GM03348 (cell line): ENCODE measurements around the gene MLYCD.
A peak's percentile ranks its signal among the peaks of the same experiment; 100 is the strongest.

ENCODE experiments used
- DNase-seq: peaks from one replicate; pipeline ENCODE4 v3.0.0; 2012; ENCODE audit warnings: low spot score

Gene MLYCD

DNA sequence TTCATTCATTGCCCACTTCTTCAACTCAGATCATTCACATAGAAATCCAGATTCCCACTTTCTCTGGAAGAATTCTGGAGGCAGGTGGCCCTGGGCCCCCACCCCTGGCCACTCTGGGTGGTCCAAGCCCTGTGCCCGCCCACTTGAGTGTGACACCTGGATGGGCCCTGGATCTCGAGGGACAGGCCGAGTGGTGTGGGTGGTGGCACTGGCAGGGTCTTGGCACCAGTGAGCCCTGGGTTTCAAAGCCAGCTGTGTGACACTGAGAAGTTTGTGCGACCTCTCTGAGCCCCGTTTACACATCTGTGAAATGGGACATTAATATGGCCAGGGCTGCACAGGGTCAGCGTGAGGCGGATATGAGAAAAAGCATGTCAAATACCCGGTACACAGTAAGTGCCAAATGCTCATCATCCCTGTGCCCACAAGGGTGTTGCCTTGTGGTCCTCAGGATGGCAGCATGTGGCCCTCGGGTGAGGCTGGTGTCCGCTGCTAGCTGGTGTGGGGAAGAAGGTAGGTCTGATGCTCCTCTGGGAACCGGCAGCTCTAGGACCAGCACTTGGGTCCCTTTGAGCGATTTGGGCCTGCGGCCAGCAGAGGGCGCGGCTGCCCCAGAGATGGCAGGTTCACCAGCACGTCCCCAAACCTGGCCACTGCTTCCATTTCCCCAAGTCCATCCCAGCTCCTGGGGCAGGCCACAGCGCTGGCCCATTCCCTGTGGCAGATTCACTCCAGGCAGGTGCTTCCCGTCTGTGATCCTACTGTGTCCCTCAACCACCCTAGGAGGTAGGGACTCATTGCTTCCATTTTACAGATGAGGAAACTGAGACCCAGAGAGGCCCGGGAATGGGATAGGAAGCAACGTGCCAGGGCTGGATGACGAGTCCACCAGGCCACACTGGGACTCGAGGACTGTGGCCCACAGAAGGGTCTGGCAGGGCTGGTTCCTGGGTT, 57.7 kb downstream of the MLYCD start:
- peak; percentile 81 for DNase-seq

DNA sequence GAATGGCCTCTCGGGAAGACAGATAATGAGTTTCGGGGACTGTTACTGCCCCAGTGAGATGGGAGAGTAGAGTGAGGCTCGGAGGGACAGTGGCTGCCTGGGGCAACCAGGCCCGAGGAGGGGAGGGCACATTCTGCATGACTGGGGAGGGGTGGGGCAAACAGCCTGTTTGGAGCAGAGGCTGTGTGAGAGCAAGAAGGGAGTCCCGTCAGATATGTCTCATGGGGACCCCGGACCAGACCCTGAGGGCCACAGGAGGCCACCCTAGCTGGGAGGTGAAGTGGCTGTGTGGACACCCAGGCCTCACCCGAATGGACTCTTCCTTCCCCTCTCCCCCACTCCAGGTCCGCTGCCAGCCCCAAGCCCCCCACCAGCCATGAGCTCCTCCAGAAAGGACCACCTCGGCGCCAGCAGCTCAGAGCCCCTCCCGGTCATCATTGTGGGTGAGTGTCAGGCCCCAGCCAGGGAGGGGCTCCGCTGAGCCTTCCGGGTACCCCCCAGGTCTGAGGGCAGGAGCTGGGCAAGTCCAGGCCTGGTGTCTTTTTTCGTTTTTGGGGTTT, 58.5 kb downstream of the MLYCD start:
- no peak for DNase-seq

DNA sequence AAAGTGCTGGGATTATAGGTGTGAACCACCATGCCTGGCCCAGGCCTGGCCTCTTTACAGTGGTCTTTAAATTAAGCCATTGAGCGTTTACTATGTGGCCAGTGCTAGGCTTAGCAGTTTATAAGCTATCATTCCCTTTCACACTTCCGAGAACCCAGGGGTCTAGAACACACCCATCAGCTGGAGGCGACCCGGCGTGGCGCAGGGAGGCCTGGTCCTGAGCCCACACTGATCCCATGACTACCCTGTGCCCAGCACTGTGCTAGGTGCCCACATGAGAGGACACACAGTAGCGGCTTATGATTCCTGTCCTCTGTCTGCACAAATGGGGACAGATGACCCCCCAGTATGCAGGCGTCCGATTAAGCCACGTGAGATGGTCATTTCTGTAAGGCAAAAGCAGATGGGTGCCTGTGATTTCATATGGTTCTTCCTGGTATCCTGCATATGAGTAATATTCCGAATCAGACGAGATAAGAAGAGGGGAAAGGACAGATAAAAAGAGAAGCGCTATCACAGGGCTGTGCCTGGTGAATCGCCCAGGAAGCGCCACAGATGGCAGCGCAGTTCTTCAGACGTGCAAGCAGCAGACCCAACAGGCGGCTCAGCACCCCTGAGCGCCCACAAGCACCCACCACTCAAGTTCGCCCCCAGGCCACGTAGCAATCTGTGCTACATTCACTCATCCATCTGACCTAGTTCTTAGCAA, 59.4 kb downstream of the MLYCD start:
- DNase-seq, result no peak

DNA sequence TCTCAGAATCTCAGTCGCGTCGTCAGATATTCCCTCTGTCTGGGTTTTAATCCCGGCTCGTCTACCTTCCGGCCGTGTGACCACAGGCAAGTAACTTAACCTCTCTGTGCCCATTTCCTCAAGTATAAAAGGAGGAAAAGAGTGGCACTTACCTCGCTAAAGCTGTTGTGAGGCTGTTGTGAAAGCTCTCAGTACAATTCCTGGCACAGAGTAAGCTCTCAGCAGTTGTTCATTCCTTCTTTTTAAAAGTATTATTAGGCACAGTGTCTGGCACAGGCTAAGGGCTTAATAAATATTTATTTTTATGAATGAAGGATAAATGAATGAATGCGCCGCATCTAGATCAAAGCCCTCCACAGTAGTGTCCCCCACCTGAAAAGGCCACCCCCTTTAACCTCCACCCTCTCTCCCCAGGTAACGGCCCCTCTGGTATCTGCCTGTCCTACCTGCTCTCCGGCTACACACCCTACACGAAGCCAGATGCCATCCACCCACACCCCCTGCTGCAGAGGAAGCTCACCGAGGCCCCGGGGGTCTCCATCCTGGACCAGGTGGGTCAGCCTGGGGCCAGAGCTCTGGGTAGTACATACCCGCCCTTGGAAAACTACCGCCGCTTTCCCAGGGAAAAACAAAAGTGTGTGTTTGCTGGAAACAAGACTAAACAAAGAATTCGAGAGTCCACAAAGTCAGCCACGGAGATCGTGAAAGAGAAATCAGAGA, 60.1 kb downstream of the MLYCD start:
- no peak for DNase-seq

DNA sequence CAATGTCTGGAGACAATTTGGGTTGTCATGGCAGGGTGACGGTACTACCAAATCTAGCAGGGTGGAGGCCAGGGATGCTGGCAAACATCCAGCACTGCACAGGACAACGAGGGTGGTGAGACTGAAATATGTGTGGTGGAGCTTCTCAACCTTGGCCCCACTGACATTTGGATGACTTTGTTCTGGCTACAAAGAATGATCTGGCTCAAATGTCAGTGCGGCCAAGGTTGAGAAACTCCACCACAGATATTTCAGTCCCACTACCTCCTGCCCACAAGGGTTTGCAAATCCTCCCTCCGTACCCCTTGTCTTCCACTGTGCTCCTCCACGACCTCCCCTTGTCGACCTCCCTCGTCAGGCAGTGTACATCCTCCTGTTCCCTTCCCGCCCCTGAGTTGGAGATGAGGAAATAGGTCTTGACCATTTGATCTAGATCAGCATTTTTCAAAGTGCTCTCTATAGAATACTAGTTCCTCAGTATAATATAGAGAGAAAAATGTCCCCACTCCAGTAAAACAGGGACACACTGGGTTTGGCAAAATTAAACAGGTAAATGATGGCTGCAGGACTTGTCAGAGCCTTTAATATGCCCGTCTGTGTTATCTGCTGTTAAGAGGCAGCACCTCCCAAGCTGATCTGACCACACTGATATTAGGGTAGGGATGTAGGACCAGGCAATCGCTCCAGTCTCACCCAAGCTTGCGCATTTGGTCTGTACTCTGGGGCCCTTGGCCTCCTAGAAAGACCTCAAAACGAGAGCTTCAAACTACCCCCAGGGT, 60.9 kb downstream of the MLYCD start:
- DNase-seq, result no peak

DNA sequence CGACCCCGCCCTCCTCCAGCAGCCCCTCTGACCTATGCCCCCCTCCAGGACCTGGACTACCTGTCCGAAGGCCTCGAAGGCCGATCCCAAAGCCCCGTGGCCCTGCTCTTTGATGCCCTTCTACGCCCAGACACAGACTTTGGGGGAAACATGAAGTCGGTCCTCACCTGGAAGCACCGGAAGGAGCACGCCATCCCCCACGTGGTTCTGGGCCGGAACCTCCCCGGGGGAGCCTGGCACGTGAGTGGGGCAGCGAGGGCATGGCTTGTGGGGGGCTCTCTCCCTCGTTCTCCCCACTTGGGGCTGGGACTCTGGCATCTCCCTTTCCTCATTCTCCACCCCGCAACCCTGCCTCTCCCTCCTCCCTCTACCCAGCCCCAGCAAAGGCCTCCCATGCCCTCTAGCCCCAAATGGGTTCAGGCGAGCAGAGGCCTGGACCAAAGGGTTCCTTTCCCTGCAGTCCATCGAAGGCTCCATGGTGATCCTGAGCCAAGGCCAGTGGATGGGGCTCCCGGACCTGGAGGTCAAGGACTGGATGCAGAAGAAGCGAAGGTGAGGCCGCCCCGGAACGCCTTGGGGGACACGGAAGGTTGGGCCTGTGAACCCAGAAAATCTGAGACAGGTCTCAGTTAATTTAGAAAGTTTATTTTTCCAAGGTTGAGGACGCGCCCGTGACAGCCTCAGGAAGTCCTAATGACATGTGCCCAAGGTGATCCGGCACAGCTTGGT, 61.8 kb downstream of the MLYCD start:
- DNase-seq, result no peak

DNA sequence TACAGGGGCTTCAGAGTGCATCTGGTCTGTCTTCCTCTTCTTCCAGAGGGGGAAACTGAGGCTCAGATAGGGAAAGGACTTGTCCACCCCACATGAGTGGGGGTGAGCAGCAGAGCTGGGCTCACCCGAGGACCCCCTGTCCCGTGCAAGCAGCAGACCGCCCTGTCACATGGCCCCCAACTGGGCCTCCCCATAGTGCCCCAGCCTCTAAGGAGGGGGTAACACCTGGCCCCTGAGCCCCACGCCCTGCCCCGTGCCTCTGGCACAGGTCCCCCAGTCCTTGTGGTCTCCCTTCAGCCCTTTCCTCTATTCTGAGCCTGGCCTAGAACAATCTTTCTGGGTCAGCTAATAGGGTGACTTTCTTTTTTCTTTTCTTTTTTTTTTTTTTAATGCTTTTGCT, 62.7 kb downstream of the MLYCD start:
- DNase-seq, result no peak

DNA sequence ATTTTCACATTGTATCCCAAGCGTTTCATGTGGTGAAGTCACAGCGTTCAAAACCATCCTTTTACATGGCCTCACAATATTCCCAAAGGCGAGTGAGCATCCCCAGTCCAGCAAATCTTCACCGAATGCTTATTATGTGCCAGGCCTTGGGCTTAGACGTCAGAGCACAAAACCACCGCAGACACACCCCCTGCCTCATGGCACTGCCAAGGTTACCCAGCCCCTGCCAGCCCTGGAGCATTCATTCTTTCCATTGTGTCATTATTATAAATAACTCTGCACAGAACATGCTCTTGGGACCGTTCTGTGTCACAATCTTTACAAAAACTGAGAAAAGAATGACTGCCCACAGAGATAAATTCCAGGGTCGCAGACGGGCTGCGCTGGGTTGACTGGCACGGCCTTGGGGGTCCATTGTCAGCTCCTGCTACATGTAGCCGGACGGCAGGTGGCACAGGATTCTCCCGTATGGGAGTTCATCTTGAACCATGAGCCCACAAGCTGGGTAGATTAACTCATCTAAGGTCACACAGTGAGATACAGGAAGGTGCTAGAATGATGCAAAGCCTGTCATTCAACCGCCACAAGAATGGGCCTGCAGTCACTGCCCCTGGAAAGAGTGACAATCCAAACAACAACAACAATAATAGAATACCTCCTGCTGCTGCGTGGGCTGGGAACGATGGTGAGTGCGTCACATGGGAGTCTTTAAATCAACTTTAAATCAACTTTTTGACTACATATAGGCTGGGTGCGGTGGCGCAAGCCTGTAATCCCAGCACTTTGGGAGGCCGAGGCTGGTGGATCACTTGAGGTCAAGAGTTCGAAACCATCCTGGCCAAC, 64.6 kb downstream of the MLYCD start:
- DNase-seq, result no peak

DNA sequence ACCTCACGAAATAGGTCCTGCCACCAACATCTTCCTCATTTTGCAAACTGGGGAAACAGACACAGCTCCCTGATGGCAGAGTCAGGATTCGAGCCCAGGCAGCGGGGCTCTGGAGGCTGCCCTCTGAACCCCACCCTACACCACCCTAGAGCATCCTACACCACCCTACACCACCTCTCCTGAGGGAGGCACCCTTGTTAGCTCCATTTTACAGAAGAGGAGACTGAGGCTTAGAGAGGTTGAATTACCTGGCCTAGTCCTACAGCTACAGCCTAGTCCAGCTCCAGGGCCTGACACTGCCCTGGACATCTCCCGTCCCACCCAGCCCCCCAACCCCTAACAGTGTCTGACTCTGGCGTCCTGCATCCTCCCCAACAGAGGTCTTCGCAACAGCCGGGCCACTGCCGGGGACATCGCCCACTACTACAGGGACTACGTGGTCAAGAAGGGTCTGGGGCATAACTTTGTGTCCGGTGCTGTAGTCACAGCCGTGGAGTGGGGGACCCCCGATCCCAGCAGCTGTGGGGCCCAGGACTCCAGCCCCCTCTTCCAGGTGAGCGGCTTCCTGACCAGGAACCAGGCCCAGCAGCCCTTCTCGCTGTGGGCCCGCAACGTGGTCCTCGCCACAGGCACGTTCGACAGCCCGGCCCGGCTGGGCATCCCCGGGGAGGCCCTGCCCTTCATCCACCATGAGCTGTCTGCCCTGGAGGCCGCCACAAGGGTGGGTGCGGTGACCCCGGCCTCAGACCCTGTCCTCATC, 65.9 kb downstream of the MLYCD start:
- no peak for DNase-seq

DNA sequence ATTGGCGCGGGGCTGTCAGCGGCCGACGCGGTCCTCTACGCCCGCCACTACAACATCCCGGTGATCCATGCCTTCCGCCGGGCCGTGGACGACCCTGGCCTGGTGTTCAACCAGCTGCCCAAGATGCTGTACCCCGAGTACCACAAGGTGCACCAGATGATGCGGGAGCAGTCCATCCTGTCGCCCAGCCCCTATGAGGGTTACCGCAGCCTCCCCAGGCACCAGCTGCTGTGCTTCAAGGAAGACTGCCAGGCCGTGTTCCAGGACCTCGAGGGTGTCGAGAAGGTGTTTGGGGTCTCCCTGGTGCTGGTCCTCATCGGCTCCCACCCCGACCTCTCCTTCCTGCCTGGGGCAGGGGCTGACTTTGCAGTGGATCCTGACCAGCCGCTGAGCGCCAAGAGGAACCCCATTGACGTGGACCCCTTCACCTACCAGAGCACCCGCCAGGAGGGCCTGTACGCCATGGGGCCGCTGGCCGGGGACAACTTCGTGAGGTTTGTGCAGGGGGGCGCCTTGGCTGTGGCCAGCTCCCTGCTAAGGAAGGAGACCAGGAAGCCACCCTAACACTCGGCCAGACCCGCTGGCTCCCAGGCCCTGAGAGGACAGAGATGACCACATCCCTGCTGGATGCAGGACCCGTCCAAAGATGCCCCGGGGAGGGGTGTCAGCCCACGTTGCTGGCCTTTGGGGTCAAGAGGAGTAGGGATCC, 66.7 kb downstream of the MLYCD start:
- no peak for DNase-seq

DNA sequence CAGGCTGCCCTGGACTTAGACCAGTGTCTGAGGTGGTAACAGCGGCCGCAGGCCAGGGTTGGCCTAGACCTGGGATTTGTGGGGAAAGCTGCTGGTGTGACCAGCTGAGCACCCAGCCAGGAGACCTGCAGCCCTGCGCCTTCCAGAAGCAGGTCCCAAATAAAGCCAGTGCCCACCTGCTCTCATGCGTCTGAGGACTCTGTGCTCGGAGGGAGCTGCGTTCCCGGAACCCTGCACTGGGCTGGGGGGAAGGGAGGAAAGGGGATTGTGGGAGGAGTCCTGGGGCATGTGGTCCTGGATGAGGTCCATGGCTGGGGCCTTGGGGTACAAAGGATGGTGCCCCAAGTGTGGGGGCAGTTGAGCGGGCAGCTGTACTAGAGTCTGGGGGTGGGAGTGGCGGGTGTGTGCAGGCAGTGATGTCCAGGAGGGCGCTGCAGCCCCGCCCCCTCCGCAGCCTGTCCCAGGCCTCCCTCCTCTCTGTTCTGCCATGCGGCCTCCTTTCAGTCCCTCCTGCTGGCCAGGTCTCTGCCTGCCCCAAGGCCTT, 67.3 kb downstream of the MLYCD start:
- no peak for DNase-seq

DNA sequence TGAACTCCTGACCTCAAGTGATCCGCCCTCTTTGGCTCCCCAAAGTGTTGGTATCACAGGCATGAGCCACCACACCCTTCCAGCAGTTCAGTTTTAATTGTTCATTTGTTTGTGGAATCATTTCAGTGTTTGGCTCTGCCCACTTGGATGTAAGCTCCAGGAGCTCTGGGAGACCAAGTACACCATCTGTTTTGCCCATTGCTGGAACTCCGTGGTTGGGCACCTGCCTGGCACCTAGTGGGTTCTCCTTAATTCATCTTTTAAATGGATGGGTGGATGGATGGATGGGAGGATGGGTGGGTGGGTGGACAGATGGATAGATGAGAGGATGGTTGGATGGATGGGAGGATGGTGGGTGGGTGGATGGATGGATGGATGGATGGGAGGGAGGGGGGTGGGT, 68.2 kb downstream of the MLYCD start:
- DNase-seq, result no peak

DNA sequence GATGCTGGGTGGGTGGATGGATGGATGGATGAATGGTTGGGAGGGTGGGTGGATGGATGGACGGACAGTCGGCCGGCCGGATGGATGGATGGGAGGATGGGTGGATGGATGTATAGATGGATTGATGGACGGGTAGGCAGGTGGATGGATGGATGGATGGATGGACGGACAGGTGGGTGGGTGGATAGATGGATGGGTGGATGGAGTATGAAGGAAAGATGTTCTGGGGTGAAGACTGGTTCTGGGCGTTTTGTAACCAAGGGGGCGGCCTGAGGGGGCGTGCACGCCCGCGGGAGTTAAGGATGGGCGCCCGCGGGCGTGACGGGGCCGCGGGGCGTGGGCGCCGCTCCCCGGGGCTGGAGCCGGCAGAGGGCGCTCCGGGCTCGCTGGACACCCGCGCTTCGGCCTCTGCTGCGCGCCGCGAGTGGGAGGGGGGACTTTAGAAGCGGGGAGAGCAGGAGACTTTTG, 69.0 kb downstream of the MLYCD start, which contains the start of gene NECAB2:
Gene NECAB2, plus strand, starts transcription at position 407 of the 468 bp plus-strand sequence. CDS start 405 bp downstream, outside the sequence.
- peak; percentile 95 for DNase-seq

DNA sequence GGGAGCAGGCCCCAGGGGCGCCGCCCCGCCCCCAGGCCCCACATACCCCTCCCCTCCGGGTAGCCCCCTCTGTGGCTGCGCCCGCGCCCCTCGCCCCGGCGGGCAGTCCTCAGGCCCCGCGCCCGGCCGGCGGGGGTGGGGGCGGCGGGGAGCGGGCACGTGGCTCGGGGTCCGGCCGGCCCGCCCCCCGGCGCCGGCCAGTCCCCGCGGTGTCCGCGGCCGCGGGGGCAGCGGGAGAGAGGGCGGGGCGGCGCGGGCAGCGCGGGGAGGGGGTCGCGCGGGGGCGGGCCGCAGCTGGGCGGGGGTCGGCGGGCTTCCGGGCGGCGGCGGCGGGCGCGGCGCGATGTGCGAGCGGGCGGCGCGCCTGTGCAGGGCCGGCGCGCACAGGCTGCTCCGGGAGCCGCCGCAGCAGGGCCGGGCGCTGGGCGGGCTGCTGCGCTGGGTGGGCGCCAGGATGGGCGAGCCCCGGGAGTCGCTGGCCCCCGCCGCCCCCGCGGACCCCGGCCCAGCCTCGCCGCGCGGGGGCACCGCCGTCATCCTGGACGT, 69.5 kb downstream of the MLYCD start:
- peak; percentile 65 for DNase-seq

DNA sequence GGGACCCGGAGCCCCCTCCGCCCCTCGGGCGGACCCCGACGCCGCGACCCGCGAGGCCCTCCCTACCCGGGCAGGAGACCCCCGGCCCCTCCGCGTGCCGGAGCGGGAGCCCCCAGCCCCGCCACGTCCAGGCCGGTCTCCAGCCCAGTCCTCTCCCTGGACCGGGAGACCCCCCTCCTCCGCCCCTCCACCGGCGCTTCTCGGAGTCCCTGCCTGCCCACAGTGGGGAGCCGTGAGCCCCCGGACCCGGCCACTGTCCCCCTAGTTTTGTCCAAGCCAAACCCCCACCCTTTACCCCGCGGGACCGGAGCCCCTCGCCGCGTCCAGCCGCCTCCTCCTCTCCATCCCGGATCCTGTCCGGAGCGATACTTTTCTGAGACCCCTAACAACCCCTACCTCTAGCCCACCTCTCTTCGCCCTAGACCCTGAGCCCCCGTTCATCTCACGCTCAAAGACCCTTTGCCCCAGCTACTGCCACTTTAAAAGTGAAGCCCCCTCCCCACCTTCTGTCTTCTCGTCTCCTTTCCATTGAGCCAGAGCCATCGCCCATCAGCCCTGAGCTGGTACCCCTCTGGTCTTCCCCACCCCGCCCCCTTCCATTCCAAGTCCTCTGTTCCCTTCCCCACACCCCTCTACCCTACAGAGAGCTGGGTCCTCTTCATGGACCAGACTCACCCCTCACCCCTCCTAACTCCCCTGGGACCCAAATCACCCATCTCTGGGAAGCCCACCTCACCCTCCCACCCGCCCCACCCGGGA, 70.2 kb downstream of the MLYCD start:
- no peak for DNase-seq

DNA sequence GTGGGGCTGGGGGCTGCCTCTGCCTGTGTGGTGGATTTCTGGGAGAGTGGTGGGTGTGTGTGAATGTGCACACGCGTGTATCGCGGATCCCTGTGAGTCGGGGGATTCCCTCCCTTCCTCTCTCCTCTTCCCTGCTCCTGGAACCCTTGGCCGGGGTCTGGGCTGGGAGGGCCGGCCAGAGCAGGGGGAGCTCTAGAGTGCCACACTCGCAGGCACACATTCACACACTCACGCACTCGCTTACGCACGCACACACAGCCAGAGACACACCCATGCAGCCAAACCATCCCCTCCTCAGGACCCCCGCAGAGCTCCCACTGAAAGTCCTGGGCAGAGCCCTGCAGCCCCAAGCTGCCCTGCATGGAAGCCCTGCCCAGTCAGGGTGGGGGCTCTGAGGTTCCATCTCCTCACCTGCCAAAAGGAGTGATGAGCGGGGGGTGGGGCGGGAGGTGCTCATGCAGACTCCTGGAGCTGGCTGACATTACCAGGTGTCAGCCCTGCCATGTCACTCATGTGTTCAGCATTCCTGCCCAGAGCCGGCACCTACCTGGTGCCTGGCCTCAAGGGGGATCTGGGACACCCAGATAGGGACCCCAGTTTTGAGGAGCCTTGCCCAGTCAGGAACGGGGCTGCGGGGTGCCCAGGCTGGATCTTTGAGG, 71.0 kb downstream of the MLYCD start:
- DNase-seq, result no peak
